Smooth muscle cell (in vitro differentiated cells): Measurements from ENCODE around the gene VSX1. TPM values are rescaled to one million over a fixed set of nuclear protein-coding genes. Genes with fewer than 3 reads are reported as not detected.

ENCODE experiments used
- DNase-seq: peaks from one replicate; lab custom pipeline; 2025; ENCODE audit not compliant: unreplicated experiment; lab: John Stamatoyannopoulos, UW
- H2AFZ ChIP-seq: fragments of 200-600 bp; sonication (generic); 2 replicates; pipeline ENCODE4 v1.6.0; 2016; ENCODE audit warnings: antibody characterized with exemption, low read depth, mild to moderate bottlenecking
- H3F3A ChIP-seq: fragments of 200-600 bp; sonication (generic); 2 replicates; pipeline ENCODE4 v1.6.0; 2017; ENCODE audit warnings: antibody characterized with exemption, low read depth
- H3K27ac ChIP-seq: fragments of 200-600 bp; sonication (generic); 2 replicates; pipeline ENCODE4 v1.5.1; 2016; ENCODE audit warnings: low read depth, mild to moderate bottlenecking
- H3K27me3 ChIP-seq: fragments of 200-600 bp; sonication (generic); 2 replicates; pipeline ENCODE4 v1.6.1; 2016; ENCODE audit warnings: low read depth, mild to moderate bottlenecking
- H3K36me3 ChIP-seq: fragments of 200-600 bp; sonication (generic); 2 replicates; pipeline ENCODE4 v1.5.1; 2016; ENCODE audit warnings: low read depth
- H3K4me1 ChIP-seq: fragments of 200-600 bp; sonication (generic); 2 replicates; pipeline ENCODE4 v1.5.1; 2016; ENCODE audit warnings: low read depth
- H3K4me2 ChIP-seq: fragments of 200-600 bp; sonication (generic); 2 replicates; pipeline ENCODE4 v1.6.0; 2016; ENCODE audit warnings: mild to moderate bottlenecking
- H3K4me3 ChIP-seq: fragments of 200-600 bp; sonication (generic); 2 replicates; pipeline ENCODE4 v1.5.1; 2016; ENCODE audit warnings: mild to moderate bottlenecking
- H3K79me2 ChIP-seq: fragments of 200-600 bp; sonication (generic); 2 replicates; pipeline ENCODE4 v1.6.0; 2016; ENCODE audit warnings: low read depth, mild to moderate bottlenecking
- H3K9ac ChIP-seq: fragments of 200-600 bp; sonication (generic); 2 replicates; pipeline ENCODE4 v1.6.0; 2016; ENCODE audit warnings: low read depth
- H3K9me3 ChIP-seq: fragments of 200-600 bp; sonication (generic); replicated peaks from 2 replicates; pipeline ENCODE4 v1.5.1; 2016; ENCODE audit warnings: low read depth
- H4K20me1 ChIP-seq: fragments of 200-600 bp; sonication (generic); 2 replicates; pipeline ENCODE4 v1.6.0; 2016; ENCODE audit warnings: low read depth
- WGBS: methylation state at CpG from one replicate; pipeline ENCODE4 v1.1.7; 2016; ENCODE audit warnings: low lambda C conversion rate; 5-methylcytosine and 5-hydroxymethylcytosine counted together
- polyA plus RNA-seq: library from polyadenylated mRNA; unstranded; fragments of >200 nt; fragmentation: Nextera tagmentation; extraction: Ambion mirVana; gene quantifications from 2 replicates; pipeline ENCODE4 v1.2.1, GENCODE V29; 2016
- total RNA-seq: library from RNA; depleted of rRNA; stranded (reverse); fragments of >200 nt; gene quantifications from 2 replicates; pipeline ENCODE4 v1.2.3, GENCODE V29; 2014
- TF ChIP-seq, protein P1 (sequence below): fragments of 200-600 bp; sonication (generic); IDR thresholded peaks from 2 replicates; pipeline ENCODE4 v1.5.1; 2017; ENCODE audit warnings: borderline replicate concordance, mild to moderate bottlenecking, antibody characterized with exemption; ENCODE audit not compliant: insufficient read depth, poor library complexity, severe bottlenecking

VSX1 gene
- total and polyA plus RNA-seq, 2 experiments from 2014 or later, result not detected

DNA sequence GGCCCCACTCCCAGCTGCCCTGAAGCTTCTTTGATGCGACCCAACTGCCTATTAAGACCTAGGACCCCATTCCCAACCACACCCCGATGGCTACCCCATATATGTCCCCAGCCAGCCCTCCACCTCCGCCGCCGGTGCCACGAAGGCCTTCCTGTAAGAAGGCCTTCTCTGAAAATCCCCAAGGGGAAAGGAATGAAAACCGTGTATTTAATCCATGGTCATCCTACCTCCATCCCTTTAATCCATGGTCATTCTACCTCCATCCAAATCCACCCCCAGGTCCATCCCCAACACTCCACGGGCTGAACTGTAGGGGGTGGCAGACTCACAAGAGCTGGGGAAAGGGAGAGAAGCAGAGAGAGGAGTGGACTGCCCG lies 545 bp upstream of the VSX1 start:
- Histone ChIP-seq H3K36me3 (no peaks in the 10 kb centered on the region), H3K4me3 (no peak overlapping the region), H3K4me2 (no peak overlapping the region), H3K27ac (no peak overlapping the region), H3K4me1 (peaks cover 5% of the 10 kb centered on the region), H3K27me3 (peaks cover 95% of the 10 kb centered on the region), H3F3A (no peaks in the 10 kb centered on the region), H2AFZ (no peak overlapping the region), H3K79me2 (no peaks in the 10 kb centered on the region), H4K20me1 (no peaks in the 10 kb centered on the region), H3K9ac (no peak overlapping the region), H3K9me3 (no peaks in the 10 kb centered on the region)
- TF ChIP-seq, protein P1, sequence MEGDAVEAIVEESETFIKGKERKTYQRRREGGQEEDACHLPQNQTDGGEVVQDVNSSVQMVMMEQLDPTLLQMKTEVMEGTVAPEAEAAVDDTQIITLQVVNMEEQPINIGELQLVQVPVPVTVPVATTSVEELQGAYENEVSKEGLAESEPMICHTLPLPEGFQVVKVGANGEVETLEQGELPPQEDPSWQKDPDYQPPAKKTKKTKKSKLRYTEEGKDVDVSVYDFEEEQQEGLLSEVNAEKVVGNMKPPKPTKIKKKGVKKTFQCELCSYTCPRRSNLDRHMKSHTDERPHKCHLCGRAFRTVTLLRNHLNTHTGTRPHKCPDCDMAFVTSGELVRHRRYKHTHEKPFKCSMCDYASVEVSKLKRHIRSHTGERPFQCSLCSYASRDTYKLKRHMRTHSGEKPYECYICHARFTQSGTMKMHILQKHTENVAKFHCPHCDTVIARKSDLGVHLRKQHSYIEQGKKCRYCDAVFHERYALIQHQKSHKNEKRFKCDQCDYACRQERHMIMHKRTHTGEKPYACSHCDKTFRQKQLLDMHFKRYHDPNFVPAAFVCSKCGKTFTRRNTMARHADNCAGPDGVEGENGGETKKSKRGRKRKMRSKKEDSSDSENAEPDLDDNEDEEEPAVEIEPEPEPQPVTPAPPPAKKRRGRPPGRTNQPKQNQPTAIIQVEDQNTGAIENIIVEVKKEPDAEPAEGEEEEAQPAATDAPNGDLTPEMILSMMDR, result no peak
- 40% methylated on average over 9 of the region's 9 CpGs for WGBS
- no peak for DNase-seq

DNA sequence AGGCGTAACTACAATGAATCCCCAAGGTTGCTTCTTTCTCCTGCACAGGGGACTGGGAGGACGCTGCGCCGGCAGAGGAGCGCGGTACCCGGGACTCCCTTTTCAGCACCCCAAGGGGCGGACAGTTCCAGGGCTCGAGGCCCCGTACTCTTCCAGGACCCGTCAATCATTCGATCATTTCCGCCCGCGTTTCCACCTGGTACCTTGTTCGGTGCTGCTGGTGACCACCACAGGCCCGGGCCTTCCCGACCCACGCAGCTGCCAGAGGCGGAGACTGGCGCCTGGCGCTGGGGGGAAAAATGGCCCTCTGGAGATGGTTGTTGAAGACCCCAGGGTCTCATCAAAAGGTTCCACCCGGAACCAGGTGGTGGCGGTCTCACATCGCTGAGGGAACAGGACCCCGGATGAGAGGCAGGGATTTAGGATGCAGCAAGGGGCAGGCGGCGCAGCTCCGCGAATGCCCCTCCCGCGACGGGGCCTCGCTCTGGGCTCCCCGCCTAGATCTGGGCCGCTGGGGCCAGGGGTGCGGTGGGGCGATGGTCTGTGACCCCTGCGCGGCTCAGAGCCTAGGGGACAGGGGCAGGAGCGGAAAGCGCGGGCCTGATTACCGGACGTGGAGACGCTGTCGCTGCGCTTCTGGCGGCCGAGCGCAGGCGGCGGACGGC lies 744 bp downstream of the VSX1 start:
- TF ChIP-seq, protein P1, result no peak

DNA sequence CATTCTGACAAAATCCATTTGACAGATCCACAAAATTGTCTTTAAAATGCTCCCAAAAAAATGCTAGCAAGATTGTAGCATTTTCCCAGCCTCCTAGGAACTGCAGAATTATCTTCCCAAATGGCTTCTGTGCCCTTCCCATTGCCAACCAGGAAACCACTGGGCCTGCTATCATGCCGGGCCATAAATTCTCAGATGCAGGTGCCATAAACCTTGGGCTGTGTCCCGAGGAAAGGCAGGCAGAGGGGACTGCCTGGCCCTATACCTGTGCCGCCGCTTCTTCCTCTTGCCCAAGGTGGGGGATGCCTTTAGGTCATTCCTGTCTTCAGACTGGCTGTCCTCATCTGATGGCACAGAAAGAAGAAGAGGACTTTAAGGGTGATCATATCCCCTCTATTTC lies 2.8 kb downstream of the VSX1 start:
- H3K9me3 ChIP-seq, result no peaks in the 10 kb centered on the region
- DNase-seq, result no peak
- H3K79me2 ChIP-seq, result no peaks in the 10 kb centered on the region
- no peak overlapping the region for H3K27ac ChIP-seq
- no peaks in the 10 kb centered on the region for H3F3A ChIP-seq
- no peak overlapping the region for H3K4me3 ChIP-seq
- no peak overlapping the region for H3K9ac ChIP-seq
- H3K4me1 ChIP-seq, result peaks cover 5% of the 10 kb centered on the region
- peaks cover 100% of the 10 kb centered on the region for H3K27me3 ChIP-seq
- H3K4me2 ChIP-seq, result no peak overlapping the region
- WGBS, result 80% methylated on average over 4 of the region's 4 CpGs
- TF ChIP-seq, protein P1, result no peak
- H3K36me3 ChIP-seq, result no peaks in the 10 kb centered on the region
- no peak overlapping the region for H2AFZ ChIP-seq
- H4K20me1 ChIP-seq, result no peaks in the 10 kb centered on the region

More for the DNA sequence above, 744 bp downstream of the VSX1 start:
- Histone ChIP-seq H3K36me3 (no peaks in the 10 kb centered on the region), H3K9ac (no peak overlapping the region), H3K4me2 (no peak overlapping the region), H3K27me3 (peaks cover 100% of the 10 kb centered on the region), H3K79me2 (no peaks in the 10 kb centered on the region), H3K9me3 (no peaks in the 10 kb centered on the region), H4K20me1 (no peaks in the 10 kb centered on the region), H3K27ac (no peak overlapping the region), H3F3A (no peaks in the 10 kb centered on the region), H3K4me1 (peaks cover 5% of the 10 kb centered on the region), H2AFZ (no peak overlapping the region), H3K4me3 (no peak overlapping the region)
- no peak for DNase-seq
- 4% methylated on average over 54 of the region's 54 CpGs for WGBS

DNA sequence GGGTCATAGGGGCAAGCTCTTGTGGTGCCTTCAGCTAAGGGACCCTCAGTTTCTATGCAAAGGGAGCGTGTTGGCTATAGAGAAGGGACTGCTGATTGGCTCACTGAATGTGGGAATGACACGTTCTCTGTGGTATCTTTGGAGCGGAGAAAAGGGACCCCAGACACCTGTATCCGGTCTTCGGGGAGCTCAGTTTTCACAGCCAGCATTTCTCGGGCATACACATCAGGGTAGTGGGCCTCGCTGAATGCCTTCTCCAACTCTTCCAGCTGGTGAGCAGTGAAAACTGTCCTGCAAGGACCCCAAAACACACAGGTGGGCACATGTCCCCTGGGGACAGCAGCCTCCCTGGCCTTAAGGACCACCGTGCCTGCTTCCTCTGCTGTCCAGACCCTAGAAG lies 3.3 kb downstream of the VSX1 start:
- no peak for DNase-seq
- no peak overlapping the region for H3K4me3 ChIP-seq
- no peak overlapping the region for H3K4me2 ChIP-seq
- TF ChIP-seq, protein P1, result no peak
- H2AFZ ChIP-seq, result no peak overlapping the region
- no peak overlapping the region for H3K9ac ChIP-seq
- WGBS, result 84% methylated on average over 8 of the region's 8 CpGs
- H3K9me3 ChIP-seq, result no peaks in the 10 kb centered on the region
- no peaks in the 10 kb centered on the region for H3F3A ChIP-seq
- peaks cover 98% of the 10 kb centered on the region for H3K27me3 ChIP-seq
- H3K36me3 ChIP-seq, result no peaks in the 10 kb centered on the region
- no peaks in the 10 kb centered on the region for H3K79me2 ChIP-seq
- no peaks in the 10 kb centered on the region for H3K4me1 ChIP-seq
- H4K20me1 ChIP-seq, result no peaks in the 10 kb centered on the region
- H3K27ac ChIP-seq, result no peak overlapping the region
